Endothelial cell of umbilical vein (primary cell): ENCODE measurements around the gene CGRRF1.

Source experiments
- CTCF ChIP-seq, 2 donors: IDR thresholded peaks; 1 replicate in 1 of 2; 2 replicates in 1 of 2; pipeline ENCODE4 v1.5.1; 2011; ENCODE audit warnings: low read length in 2 of 2, mild to moderate bottlenecking in 2 of 2, moderate library complexity in 2 of 2, control low read depth in 1 of 2, inconsistent platforms in 1 of 2, low read depth in 1 of 2; ENCODE audit not compliant: insufficient read depth in 1 of 2; ENCODE audit errors: extremely low read depth in 1 of 2
- EZH2 ChIP-seq: IDR thresholded peaks from 2 replicates; pipeline ENCODE4 v1.6.1; 2012; ENCODE audit warnings: borderline replicate concordance, low read depth, mild to moderate bottlenecking, moderate library complexity, low read length, inconsistent platforms; ENCODE audit not compliant: severe bottlenecking
- POLR2A ChIP-seq: IDR thresholded peaks from 2 replicates; pipeline ENCODE4 v1.6.1; 2012; ENCODE audit warnings: low read depth, mild to moderate bottlenecking, control low read depth, low read length
- POLR2AphosphoS5 ChIP-seq: IDR thresholded peaks from 2 replicates; pipeline ENCODE4 v1.6.1; 2012; ENCODE audit warnings: low read depth, mild to moderate bottlenecking, control low read depth, low read length, moderate library complexity; ENCODE audit not compliant: insufficient read depth

- TF ChIP-seq CTCF (IDR thresholded peaks at IDR 0.05; ENCODE audit: extremely low read depth in 1 of 2, insufficient read depth in 1 of 2, low read depth in 1 of 2, low read length in 2 of 2) (no peak), POLR2AphosphoS5 (no peak), POLR2A (no peak), EZH2 (no peak)
These were observed 61.1 kb downstream of the CGRRF1 start for GRCh38 chr14:54570631-54571415.
